Calu3 (cell line): ENCODE data around the gene OR10H5. TPM values are rescaled to one million over a fixed set of nuclear protein-coding genes. Genes with fewer than 3 reads are reported as not detected.

Source experiments
- BruUV-seq: library from RNA; stranded (reverse); fragments of 400-500 nt; replicated peaks from 2 replicates; lab custom pipeline; 2021; lab: Mats Ljungman, UMichigan
- CTCF ChIA-PET: fragments of 300-600 bp; sonication (Branson Sonifier 250); formaldehyde crosslinking; loops from one replicate; lab custom pipeline; 2022; ENCODE audit warnings: antibody characterized with exemption; lab: Charles Lee
- DNase-seq: peaks from one replicate; pipeline ENCODE4 v3.0.0; 2022
- H3K27ac Mint-ChIP-seq: one replicate; pipeline ENCODE4 v1.8.0; 2022; ENCODE audit warnings: mixed read lengths; ENCODE audit not compliant: unreplicated experiment
- H3K27me3 Mint-ChIP-seq: one replicate; pipeline ENCODE4 v1.8.0; 2022; ENCODE audit warnings: mixed read lengths; ENCODE audit not compliant: unreplicated experiment
- H3K36me3 Mint-ChIP-seq: one replicate; pipeline ENCODE4 v1.8.0; 2022; ENCODE audit warnings: mild to moderate bottlenecking, moderate library complexity, mixed read lengths; ENCODE audit not compliant: insufficient read depth, unreplicated experiment
- H3K4me1 Mint-ChIP-seq: one replicate; pipeline ENCODE4 v1.8.0; 2022; ENCODE audit warnings: mild to moderate bottlenecking, low read depth, mixed read lengths; ENCODE audit not compliant: unreplicated experiment
- H3K4me3 Mint-ChIP-seq: one replicate; pipeline ENCODE4 v1.8.0; 2022; ENCODE audit warnings: mild to moderate bottlenecking, low read depth, moderate library complexity, mixed read lengths; ENCODE audit not compliant: unreplicated experiment
- H3K9me3 Mint-ChIP-seq: one replicate; pipeline ENCODE4 v1.8.0; 2022; ENCODE audit warnings: low read depth, mixed read lengths; ENCODE audit not compliant: unreplicated experiment
- CTCF ChIP-seq: fragments of 200-600 bp; IDR thresholded peaks from one replicate; pipeline ENCODE4 v1.8.0; 2022; ENCODE audit warnings: antibody characterized with exemption; ENCODE audit not compliant: unreplicated experiment
- intact Hi-C: fragments of 100-400 bp; cut with micrococcal nuclease; formaldehyde crosslinking; loops from one replicate; pipeline ENCODE4 v1.10.0; 2022; ENCODE audit not compliant: unreplicated experiment
- total RNA-seq: library from RNA; stranded (reverse); gene quantifications from 2 replicates; pipeline ENCODE4 v1.2.3, GENCODE V29; 2022

Gene OR10H5
- total RNA-seq, 1 experiment from 2014 or later = not detected

- H3K27me3 Mint-ChIP-seq = no peaks in the 10 kb centered on the region
- H3K4me1 Mint-ChIP-seq = no peaks in the 10 kb centered on the region
- H3K36me3 Mint-ChIP-seq = peaks cover 18% of the 10 kb centered on the region
- no peak overlapping the region for H3K27ac Mint-ChIP-seq
- TF ChIP-seq CTCF = no peak
- no peak overlapping the region for H3K4me3 Mint-ChIP-seq
- no peaks in the 10 kb centered on the region for H3K9me3 Mint-ChIP-seq
- no peak for DNase-seq
- CTCF ChIA-PET = no interaction called here
- intact Hi-C loops = no loop called here
- BruUV-seq = no TSS peak
These were observed 59.5 kb downstream of the OR10H5 start for GRCh38 chr19:15846923-15847322.

- no peak overlapping the region for H3K4me3 Mint-ChIP-seq
- H3K4me1 Mint-ChIP-seq = no peaks in the 10 kb centered on the region
- BruUV-seq = no TSS peak
- H3K36me3 Mint-ChIP-seq = peaks cover 13% of the 10 kb centered on the region
- TF ChIP-seq CTCF = no peak
- CTCF ChIA-PET = no interaction called here
- intact Hi-C loops = no loop called here
- H3K9me3 Mint-ChIP-seq = no peaks in the 10 kb centered on the region
- H3K27me3 Mint-ChIP-seq = no peaks in the 10 kb centered on the region
- H3K27ac Mint-ChIP-seq = no peak overlapping the region
- no peak for DNase-seq
These were observed 62.9 kb downstream of the OR10H5 start for GRCh38 chr19:15850385-15850784.

Other genes starting within 250 kb of the OR10H5 start
- not detected in 2 replicates for gene CYP4F8, start 172.4 kb upstream of the OR10H5 start, total RNA-seq
- 6.9 and 16.7 TPM in 2 replicates for gene CYP4F3, start 146.8 kb upstream of the OR10H5 start, total RNA-seq
- gene CYP4F12, start 114.6 kb upstream of the OR10H5 start, total RNA-seq = 3.8 and 8.8 TPM in 2 replicates
- gene OR10H2, start 59.6 kb upstream of the OR10H5 start, total RNA-seq = not detected in 2 replicates
- not detected in 2 replicates for gene OR10H3, start 49.7 kb upstream of the OR10H5 start, total RNA-seq
- 4.4 and 4.9 TPM in 2 replicates for gene OR10H1, start 28.0 kb downstream of the OR10H5 start, total RNA-seq
- 0.22 TPM in 1 of 2 replicates, not detected in the other for gene CYP4F2, start 110.4 kb downstream of the OR10H5 start, total RNA-seq
- 2.6 and 7.2 TPM in 2 replicates for gene CYP4F11, start 146.9 kb downstream of the OR10H5 start, total RNA-seq
- gene OR10H4, start 161.3 kb downstream of the OR10H5 start, total RNA-seq = not detected in 2 replicates